Motor neuron (in vitro differentiated cells): ENCODE measurements around the gene MAPK12. TPM values are rescaled to one million over a fixed set of nuclear protein-coding genes. Genes with fewer than 3 reads are reported as not detected.
"Not testable (repeated sequence)": the region's sequence is repeated elsewhere in the genome, so short reads cannot be mapped to it uniquely, and the experiment has no call there.

Source experiments
- ATAC-seq, 8 experiments: fragments of 200-7000 bp; cut with Tn5 transposase; replicated peaks in 6 of 8; 2 replicates each; pipeline ENCODE4 v1.8.0; 2021; ENCODE audit warnings: mild to moderate bottlenecking in 8 of 8, moderate library complexity in 8 of 8
- H3K27ac ChIP-seq, 2 donors: fragments of 250-450 bp; sonication (Bioruptor Pico); 2 replicates each; pipeline ENCODE4 v1.9.0; 2021; ENCODE audit warnings: antibody characterized with exemption in 2 of 2, mild to moderate bottlenecking in 2 of 2, moderate library complexity in 1 of 2
- H3K4me1 ChIP-seq, 2 donors: fragments of 250-450 bp; sonication (Bioruptor Pico); replicated peaks in 1 of 2; 2 replicates each; pipeline ENCODE4 v1.6.1; 2021; ENCODE audit warnings: antibody characterized with exemption in 2 of 2, mild to moderate bottlenecking in 2 of 2, moderate library complexity in 1 of 2
- H3K4me3 ChIP-seq, 5 donors: fragments of 250-450 bp; sonication (Bioruptor Pico); 2 replicates each; pipeline ENCODE4 v1.9.0; 2021; ENCODE audit warnings: antibody characterized with exemption in 5 of 5, mild to moderate bottlenecking in 5 of 5, moderate library complexity in 4 of 5
- WGBS, 10 experiments: fragments of 450-650 bp; shearing (Covaris generic); methylation state at CpG; one replicate each; pipeline ENCODE4 v1.0.0; 2022; 5-methylcytosine and 5-hydroxymethylcytosine counted together
- in situ Hi-C, 9 experiments: fragments of 400-800 bp; cut with MboI; loops; one replicate each; pipeline ENCODE4 v1.15.0; 2021; ENCODE audit warnings: low sequenced_read_pairs in 9 of 9, low pct_unique_long_range_greater_than_20kb in 2 of 9; ENCODE audit not compliant: unreplicated experiment in 9 of 9
- total RNA-seq, 8 experiments: library from RNA; unstranded; fragments of 300-600 nt; gene quantifications; 2 replicates each; pipeline versions ENCODE4 v1.2.3 to v1.2.4, GENCODE V29; 2022

The MAPK12 gene
- total RNA-seq, 8 experiments from 2014 or later: 8.8 to 34.7 (median 22.7) TPM

DNA sequence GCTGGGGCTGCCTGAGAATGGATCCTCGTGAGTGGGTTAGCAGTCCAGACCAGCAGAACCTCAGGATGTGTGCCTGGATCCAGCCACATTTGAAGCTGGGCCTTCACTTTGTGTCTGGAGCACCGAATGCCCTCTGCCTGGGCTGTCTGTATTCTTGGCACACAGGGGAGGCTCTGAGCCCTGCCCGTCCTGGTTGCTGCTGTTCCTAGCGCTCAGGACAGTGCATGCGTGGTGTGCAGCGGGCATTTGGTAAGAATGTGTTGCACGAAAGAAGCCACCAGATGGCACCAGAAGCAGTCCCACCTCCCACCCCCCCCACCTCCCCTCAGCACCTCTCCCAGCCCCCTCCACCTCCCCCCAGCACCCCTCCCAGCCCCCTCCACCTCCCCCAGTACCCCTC is 12.8 kb upstream of the MAPK12 start:
- H3K4me1 ChIP-seq: peaks cover 31 to 42% of the 10 kb centered on the region in 2 donors
- in situ Hi-C loops: loop anchor here in 1 of 9 experiments (10.0 kb wide), 1 partner anchor 50 kb away; the partner anchor contains the start of gene DENND6B
- 38 to 60% methylated on average over 2 to 3 of the region's 7 CpGs; no CpG with 5 or more reads in 8 of the 10 experiments for WGBS, 10 experiments
- peak overlapping the region; percentile 72 to 84 for H3K27ac ChIP-seq
- H3K4me3 ChIP-seq: no peak overlapping the region
- ATAC-seq: peak in 6 of 8 experiments; percentile 5 to 27 (median 14)

DNA sequence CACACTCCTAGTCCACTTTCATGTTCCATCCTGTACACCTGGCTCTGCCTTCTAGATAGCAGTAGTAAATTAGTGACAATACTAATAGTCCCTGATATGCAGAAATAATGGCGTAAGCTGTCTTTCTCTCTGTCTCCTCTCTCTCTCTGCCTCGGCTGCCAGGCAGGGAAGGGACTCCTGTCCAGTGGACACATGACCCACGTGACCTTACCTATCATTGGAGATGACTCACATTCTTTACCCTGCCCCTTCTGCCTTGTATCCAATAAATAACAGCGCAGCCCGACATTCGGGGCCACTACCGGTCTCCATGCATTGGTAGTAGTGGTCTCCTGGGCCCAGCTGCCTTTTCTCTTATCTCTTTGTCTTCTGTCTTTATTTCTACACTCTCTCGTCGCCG is 12.3 kb upstream of the MAPK12 start:
- Histone ChIP-seq H3K27ac (peak overlapping the region; percentile 72 to 84), H3K4me1 (peaks cover 36 to 47% of the 10 kb centered on the region in 2 donors)
- not testable (repeated sequence) for ATAC-seq, H3K4me3 ChIP-seq
- in situ Hi-C loops: loop anchor here in 1 of 9 experiments (10.0 kb wide), 1 partner anchor 51 kb away; the partner anchor contains the start of gene DENND6B
- WGBS, 10 experiments: 54% methylated on average over 10 of the region's 10 CpGs; no CpG with 5 or more reads in 9 of the 10 experiments

DNA sequence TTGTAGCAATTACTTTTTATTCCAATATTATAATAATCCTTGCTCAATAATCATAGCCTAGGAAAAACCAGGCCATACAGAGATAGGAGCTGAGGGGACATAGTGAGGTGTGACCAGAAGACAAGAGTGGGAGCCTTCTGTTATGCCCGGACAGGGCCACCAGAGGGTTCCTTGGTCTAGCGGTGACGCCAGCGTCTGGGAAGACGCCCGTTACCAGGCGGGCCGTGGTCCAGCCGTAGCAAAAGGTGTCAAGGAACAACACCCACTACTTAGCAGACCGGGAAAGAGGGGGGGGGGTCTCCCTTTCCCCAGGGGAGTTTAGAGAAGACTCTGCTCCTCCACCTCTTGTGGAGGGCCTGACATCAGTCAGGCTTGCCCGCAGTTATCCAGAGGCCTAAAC is 11.9 kb upstream of the MAPK12 start:
- peak overlapping the region in 1 of 2 donors; percentile 72 for H3K27ac ChIP-seq
- peaks cover 40 to 52% of the 10 kb centered on the region in 2 donors for H3K4me1 ChIP-seq
- 33 to 100% (median 33%) methylated on average over 1 to 3 of the region's 11 CpGs; no CpG with 5 or more reads in 7 of the 10 experiments for WGBS, 10 experiments
- ATAC-seq, H3K4me3 ChIP-seq: not testable (repeated sequence)
- in situ Hi-C loops: loop anchor here in 1 of 9 experiments (10.0 kb wide), 1 partner anchor 51 kb away; the partner anchor contains the start of gene DENND6B

DNA sequence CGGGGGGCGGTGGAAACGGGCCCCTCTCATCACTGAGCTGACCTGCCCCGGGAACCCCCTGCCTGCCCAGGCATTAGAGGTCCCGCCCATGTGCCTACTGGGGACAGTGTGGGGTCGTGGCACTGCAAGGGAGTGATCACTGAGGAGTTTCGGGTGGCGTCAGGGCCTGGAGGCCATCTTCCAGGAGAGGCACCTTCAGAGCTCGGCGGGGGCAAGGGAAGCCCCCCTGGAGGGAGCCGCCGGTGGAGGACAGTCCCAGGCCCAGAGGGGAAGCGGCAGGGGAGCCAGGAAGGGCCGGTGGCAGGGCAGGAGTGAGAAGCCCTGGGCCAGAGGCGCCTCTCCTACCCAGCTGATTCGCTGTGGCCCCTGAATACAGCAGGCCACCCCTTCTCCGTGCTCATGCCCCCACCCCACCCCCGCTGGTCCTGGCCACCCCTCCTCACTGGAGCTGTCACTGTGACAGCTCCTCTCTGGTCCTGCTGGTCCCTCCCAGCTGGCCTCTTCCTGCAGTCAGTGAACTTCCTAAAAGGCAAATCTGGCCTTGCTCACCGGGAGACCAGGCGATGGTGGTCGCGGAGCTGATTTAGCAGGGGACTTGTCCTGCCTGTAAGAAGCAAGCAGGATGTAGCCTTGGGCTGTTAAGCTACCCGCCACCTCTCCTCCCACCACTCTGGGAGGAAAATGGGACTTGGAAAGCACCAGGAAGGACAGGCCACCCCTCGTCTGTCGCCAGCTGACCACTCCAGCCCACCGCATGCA is 10.7 kb upstream of the MAPK12 start:
- peak in 6 of 8 experiments; percentile 1 to 56 (median 46) for ATAC-seq

DNA sequence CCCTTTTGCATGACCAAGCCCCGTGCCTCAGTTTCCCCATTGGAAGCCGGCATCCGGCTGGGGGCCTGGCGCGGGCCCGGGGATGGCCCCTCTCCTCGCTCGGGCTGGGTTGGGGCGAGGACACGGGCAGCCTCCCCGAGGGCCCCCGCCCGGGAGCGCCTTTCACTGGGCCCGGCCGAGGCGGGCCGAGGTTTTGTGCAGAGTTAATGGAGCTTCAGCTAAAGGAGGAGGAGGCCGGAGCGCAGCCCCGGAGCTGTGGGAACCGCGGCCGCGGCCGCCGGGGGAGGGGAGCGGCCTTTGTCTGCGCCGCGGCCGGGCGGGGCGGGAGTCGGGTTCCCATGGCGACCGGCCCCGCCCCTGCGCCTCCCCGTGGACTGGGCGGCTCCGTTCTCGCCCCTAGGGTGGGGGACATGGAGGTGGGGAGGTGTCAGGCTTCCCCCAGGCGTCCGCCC is 10.1 kb upstream of the MAPK12 start:
- H3K27ac ChIP-seq: peak overlapping the region; percentile 79 to 92
- peaks cover 54 to 64% of the 10 kb centered on the region in 2 donors for H3K4me1 ChIP-seq
- in situ Hi-C loops: loop anchor here in 1 of 9 experiments (10.0 kb wide), 1 partner anchor 53 kb away; the partner anchor contains the start of gene DENND6B
- WGBS, 10 experiments: 0 to 7% methylated on average over 1 to 13 of the region's 45 CpGs; no CpG with 5 or more reads in 8 of the 10 experiments
- ATAC-seq: peak; percentile 36 to 70 (median 59)
- H3K4me3 ChIP-seq: peak overlapping the region; percentile 42 to 74 (median 47)

More for the DNA sequence above, 10.7 kb upstream of the MAPK12 start:
- WGBS, 10 experiments: 33% methylated on average over 3 of the region's 26 CpGs; no CpG with 5 or more reads in 9 of the 10 experiments
- Histone ChIP-seq H3K4me3 (peak overlapping the region; percentile 19 to 74 (median 47)), H3K4me1 (peaks cover 48 to 60% of the 10 kb centered on the region in 2 donors), H3K27ac (peak overlapping the region; percentile 79 to 85)
- in situ Hi-C loops: loop anchor here in 1 of 9 experiments (10.0 kb wide), 1 partner anchor 53 kb away; the partner anchor contains the start of gene DENND6B

DNA sequence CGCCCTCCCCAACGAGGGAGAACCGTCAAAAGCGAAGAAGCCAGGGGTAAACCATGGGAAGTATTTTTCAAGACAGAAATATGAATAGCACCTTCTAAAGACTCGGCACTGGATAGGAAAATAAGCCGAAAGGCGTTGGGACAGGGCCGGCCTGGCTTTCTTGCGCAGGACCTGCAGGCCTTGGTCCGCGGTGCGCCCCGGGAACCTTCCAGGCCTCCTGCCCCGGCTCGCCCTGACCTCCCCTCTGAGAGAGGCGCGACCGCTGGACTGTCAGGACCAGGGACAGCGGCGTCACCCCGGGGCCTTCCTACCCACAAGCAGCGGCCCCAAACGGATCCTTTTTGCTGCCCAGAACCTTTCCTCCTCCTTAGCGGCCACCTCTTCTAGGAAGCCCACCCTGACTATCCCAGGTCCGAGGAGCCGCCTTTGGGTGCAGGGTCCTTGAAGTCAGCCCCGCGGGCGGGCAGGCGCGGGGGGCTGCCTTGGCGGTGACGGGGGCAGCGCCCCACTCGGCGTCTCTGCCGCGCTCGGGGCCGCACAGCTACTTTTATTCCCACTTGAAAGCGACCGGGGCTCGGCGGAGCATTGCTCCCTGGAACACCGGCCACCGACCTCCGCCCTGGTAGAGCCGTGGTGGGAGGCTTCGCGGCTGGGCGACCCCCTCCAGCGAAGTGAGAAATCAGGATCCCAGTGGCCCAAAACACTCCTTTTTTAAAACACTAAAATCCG is 9.3 kb upstream of the MAPK12 start:
- Histone ChIP-seq H3K4me3 (peak overlapping the region; percentile 42 to 74 (median 47)), H3K27ac (peak overlapping the region; percentile 79 to 92), H3K4me1 (peaks cover 54 to 64% of the 10 kb centered on the region in 2 donors)
- ATAC-seq: peak in 5 of 8 experiments; percentile 2 to 34 (median 17)
- in situ Hi-C loops: loop anchor here in 1 of 9 experiments (10.0 kb wide), 1 partner anchor 54 kb away; the partner anchor contains the start of gene DENND6B
- WGBS, 10 experiments: 0 to 12% (median 2%) methylated on average over 2 to 11 of the region's 53 CpGs; no CpG with 5 or more reads in 5 of the 10 experiments

DNA sequence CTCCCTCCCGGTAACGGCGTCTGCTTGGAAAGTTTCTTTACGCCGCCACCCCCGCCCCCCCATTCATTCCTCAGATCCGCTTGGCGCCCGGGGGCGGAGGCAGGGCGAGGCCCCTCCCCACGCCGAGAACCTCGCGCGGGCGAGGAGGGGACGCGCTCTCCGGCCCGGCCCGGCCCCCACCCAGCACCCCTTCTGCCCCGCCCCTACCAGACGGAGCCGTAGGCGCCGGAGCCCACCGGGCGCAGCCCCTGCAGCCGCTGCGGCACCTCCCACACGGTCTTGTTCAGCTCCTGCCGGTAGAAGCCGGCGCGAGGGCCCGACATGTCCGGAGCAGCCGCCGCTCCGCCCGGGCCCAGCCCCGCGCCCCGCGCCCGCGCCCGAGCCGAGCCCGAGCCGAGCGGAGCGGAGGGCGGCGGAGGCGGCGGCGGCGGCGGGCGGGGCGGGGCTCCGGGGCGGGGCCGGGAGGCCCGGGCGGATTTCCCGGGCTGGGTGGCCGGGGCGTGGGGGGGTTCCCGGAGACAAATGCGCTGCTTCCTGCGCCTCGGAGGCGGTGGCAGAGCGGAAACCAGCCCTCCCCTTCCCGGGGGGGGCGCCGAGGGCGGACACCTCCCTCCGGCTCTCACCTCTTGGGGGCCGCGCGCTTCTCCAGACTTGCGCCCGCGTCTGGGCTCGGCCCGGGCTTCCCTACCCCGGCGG is 8.6 kb upstream of the MAPK12 start, which contains the start of gene MAPK11:
TSS of gene MAPK11 (minus strand) at position 411 of the 696 bp plus-strand sequence. CDS start at position 323, 88 bp downstream.
- in situ Hi-C loops: loop anchor here in 2 of 9 experiments (10.0 kb wide), 1 partner anchor 55 kb away; the partner anchor contains the start of gene DENND6B (in 2 of the 2)
- no CpG with 5 or more reads among the region's 92 CpGs for WGBS, 10 experiments

DNA sequence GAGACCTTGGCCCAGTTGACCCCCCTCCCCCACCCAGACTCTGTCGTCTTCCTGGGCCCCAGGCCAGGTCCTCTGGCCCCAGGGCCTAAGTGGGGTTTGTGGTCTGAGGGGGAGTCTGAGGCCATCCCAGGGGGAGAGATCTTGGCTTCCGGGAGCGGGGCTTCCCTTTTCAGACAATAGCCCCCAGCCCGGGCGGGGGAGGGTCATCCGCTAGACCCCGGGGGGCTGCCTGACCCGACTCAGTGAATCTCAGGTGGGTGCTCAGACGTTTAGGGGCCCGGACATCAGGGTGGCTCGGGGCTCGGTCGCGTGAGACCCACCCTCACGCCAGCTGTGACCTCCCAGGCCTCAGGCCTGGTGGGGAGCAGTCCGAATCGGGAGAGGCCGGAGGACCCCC is 8.1 kb upstream of the MAPK12 start:
- H3K4me3 ChIP-seq: peak overlapping the region; percentile 42 to 74 (median 47)
- peaks cover 49 to 57% of the 10 kb centered on the region in 2 donors for H3K4me1 ChIP-seq
- no CpG with 5 or more reads among the region's 18 CpGs for WGBS, 10 experiments
- in situ Hi-C loops: loop anchor here in 1 of 9 experiments (10.0 kb wide), 1 partner anchor 55 kb away; the partner anchor contains the start of gene DENND6B
- ATAC-seq: peak in 1 of 8 experiments; percentile 1
- H3K27ac ChIP-seq: peak overlapping the region; percentile 79 to 92

More for the DNA sequence above, 8.6 kb upstream of the MAPK12 start, which contains the start of gene MAPK11:
- H3K27ac ChIP-seq: peak within 1 kb of the TSS; percentile 79 to 92
- H3K4me3 ChIP-seq: peak within 1 kb of the TSS; percentile 42 to 74 (median 47)
- H3K4me1 ChIP-seq: peaks cover 53 to 61% of the 10 kb centered on the region in 2 donors
- peak; percentile 28 to 51 (median 36) for ATAC-seq

DNA sequence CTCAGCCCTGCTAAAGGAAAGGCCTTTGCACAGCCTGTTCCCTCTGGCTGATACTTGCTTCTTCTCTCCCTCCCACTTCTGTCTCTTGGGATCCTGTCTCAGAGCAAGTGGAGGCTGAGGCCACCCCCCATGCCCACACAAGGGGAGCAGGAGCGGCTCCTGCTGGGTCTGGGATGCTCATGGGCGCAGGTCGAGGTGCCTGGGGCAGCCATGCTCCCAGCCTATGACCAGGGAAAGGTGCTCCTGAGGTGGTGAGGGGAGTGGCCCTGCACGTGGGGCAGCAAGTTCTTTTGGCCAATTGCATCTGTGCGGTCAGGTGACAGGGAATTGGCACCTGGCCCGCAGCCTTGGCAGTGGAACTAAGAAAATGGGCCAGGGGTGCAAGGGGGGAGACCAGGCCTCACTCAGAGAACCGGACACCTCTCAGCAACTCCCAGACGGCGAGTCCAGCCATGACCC is 7.2 kb upstream of the MAPK12 start:
- peak overlapping the region in 1 of 2 donors; percentile 92 for H3K27ac ChIP-seq
- in situ Hi-C loops: loop anchor here in 1 of 9 experiments (10.0 kb wide), 1 partner anchor 56 kb away; the partner anchor contains the start of gene DENND6B
- 40% methylated on average over 1 of the region's 9 CpGs; no CpG with 5 or more reads in 9 of the 10 experiments for WGBS, 10 experiments

DNA sequence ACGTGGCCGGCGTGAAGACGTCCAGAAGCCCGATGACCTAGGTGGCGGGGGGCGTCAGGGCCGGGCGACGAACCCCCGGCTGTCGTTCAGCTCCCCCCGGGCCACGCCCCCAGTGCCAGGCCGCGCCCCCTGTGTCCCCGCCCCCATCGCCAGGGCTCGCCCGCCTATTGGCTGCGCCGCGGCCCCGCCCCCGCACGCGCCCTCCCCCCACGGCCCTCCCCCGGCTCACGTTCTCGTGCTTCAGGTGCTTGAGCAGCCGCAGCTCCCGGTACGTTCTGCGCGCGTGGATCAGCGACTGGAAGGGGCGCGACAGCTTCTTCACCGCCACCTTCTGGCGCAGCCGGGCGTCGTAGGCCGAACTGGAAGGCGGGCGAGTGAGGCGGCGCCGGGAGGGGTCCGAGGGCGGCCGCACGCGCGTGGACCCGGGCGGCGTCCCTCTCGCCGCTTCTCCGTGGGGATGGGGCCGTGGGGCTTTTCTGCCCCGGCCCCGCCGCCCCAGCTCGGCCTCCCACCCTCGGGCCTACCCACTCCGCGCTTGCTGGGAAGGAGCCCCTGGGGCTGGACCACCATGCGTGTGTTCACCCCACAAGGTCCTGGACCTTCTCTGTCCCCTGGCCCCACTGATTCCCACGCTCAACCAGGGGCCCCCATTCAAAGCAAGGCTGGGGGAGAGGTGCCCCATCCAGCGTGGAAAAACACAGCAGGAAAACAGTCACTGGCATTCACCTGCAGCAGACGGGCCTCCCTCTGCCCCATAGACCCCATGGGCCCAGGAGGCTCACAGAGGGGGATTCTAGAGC is 6.3 kb upstream of the MAPK12 start:
- peak in 6 of 8 experiments; percentile 2 to 46 (median 32) for ATAC-seq
- Histone ChIP-seq H3K4me1 (peaks cover 46 to 54% of the 10 kb centered on the region in 2 donors), H3K27ac (peak overlapping the region; percentile 37 to 92), H3K4me3 (peak overlapping the region in 4 of 5 donors; percentile 19 to 74 (median 25))
- in situ Hi-C loops: loop anchor here in 1 of 9 experiments (10.0 kb wide), 1 partner anchor 57 kb away; the partner anchor contains the start of gene DENND6B
- 0% methylated on average over 1 of the region's 75 CpGs; no CpG with 5 or more reads in 9 of the 10 experiments for WGBS, 10 experiments

More for the DNA sequence above, 7.2 kb upstream of the MAPK12 start:
- Histone ChIP-seq H3K4me1 (peaks cover 43 to 51% of the 10 kb centered on the region in 2 donors), H3K4me3 (peak overlapping the region in 1 of 5 donors; percentile 74)
- no peak for ATAC-seq
